H54 (cell line): ENCODE measurements around the gene PGM5.
"Not testable (repeated sequence)": the region's sequence is repeated elsewhere in the genome, so short reads cannot be mapped to it uniquely, and the experiment has no call there.

Experiments
- DNase-seq: peaks from one replicate; pipeline ENCODE4 v3.0.0; 2011; ENCODE audit warnings: low spot score, mixed read lengths; ENCODE audit not compliant: insufficient read length
- FAIRE-seq: peaks from 3 replicates; lab custom pipeline; 2011; peaks lifted over from hg19 to GRCh38; lab: Jason Lieb, UNC

PGM5 gene

DNA sequence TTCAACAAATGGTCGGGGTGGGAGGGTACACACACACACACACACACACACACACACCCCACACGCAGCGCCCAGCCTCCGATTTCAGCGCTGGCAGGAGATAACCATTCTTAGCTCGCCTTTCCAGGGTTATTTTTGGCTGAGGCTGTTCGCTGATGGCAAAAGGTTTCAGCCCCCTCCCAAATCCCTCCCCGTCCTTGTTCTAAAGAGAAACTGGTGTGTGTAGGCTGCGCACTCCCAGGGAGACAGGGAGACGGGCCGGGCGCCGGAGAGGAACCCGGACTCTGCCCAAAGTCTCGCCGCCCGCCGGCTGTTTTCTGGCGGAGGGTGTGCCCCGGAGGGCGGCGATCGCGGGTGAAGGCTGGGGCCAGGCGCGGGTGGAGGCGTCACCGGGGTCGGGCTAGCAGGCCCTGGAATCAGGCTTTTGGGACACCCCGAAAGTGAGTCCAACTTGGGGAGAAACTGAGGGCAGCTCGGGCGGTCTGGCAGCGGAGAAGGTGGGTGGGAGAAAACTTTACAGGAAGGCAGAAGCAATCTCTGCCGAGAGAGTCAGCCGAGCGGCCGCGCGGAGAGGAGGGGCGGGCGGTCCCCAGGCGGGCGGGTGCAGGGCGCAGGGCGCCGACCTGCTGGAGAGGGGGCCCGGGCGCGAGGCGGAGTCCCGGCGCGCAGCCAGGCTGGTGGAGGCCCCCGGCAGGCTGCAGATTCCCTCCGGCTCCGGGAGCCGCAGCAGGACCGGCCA, at the start of gene PGM5:
Gene PGM5, plus strand, starts transcription at position 232 of the 739 bp plus-strand sequence. CDS start 517 bp downstream, outside the sequence.
- FAIRE-seq, DNase-seq: not testable (repeated sequence)

DNA sequence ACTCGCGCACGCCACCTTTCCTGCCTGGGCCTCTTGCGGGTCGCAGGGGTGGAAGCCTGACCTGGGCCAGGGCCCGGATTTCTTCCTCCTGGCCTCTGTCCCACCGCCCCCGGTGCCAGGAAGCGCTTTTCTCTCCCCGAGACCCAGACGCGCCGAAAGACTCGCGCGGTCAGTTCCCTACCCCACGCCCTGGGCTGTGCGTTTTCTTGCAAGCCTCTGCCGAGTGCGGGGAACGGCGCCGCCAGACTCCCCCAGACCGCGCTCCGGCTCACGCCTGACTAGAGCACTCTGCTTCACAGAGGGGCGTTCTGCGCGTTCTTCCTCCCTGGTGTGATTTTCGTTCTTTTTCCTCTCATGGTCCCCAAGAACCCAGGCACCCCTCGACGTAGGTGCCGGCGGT, 49.3 kb upstream of the PGM5 start:
- not testable (repeated sequence) for DNase-seq, FAIRE-seq

DNA sequence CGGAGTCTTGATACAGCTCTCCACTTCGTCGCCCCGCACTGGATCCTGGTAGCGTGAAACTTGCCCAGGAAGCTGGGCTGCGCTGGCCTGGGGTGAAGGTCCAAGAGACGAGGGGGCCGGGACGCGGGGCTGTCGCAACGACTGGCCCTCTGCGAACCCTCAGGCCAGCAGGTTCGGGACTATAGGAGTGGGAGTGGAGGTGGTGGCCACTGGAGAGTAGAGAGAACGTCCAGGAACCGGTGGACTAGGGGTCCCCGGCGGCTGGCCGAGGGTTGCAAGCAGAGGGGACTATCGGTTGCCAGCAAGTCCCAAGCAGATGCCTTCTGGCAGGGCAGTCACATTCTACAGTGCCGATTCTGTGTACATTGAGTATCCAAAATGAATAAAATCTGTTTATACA, 48.8 kb upstream of the PGM5 start:
- not testable (repeated sequence) for FAIRE-seq, DNase-seq

DNA sequence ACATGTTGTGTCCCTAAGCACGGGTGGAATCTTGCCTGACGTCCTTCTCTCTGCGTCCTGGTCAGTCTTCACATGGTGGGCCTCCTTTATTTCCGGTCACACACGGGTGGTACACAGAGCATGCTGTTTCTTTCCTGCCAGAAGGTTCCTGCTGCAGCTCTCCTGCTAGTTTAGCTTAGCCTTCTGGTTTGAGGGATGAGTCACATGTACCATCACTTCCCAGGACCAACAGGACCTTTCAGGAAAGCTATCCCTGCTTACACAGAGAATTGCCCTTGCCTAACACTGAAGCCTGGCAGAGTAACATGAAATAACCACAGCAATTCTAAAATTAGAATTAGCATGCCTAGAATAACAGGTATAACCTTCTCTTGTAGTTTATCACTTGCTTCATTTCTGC, 45.2 kb upstream of the PGM5 start:
- FAIRE-seq, DNase-seq: not testable (repeated sequence)

DNA sequence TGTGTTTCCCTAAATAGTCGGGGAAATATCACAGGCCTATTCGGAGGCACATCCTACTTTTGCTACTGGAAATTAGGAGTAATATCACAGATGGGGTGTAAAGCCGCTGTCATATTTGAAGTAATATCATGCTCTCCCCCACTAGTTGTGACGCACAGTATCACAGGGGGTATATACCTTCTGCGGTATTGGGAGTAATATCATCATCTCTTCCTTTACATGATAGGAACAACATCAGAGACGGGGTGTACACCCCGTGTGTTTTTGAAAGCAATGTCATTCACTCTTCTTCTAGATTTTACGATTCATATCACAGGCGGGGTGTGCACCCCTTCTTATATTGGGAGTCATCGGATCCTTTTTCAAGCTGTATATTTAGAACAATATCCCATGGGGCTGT, 38.2 kb upstream of the PGM5 start:
- not testable (repeated sequence) for DNase-seq, FAIRE-seq

DNA sequence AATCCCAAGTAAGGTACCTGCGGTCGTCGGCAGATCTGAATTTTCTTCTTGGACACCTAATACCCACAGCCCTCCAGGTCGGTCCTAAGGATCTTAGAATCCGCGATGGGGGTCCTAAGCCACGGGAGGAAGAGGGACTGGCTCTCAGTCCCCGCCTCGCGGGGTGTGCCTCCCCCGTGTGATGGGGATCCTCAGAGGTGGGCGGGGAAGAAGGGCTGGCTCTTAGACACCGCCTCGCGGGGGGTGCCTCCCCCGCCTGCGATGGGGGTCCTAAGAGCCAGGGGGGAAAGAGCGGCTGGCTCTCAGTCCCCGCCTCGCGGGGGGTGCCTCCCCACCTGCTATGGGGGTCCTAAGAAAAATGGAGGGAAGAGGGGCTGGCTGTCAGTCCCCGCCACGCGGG, 32.7 kb upstream of the PGM5 start:
- FAIRE-seq, DNase-seq: not testable (repeated sequence)

DNA sequence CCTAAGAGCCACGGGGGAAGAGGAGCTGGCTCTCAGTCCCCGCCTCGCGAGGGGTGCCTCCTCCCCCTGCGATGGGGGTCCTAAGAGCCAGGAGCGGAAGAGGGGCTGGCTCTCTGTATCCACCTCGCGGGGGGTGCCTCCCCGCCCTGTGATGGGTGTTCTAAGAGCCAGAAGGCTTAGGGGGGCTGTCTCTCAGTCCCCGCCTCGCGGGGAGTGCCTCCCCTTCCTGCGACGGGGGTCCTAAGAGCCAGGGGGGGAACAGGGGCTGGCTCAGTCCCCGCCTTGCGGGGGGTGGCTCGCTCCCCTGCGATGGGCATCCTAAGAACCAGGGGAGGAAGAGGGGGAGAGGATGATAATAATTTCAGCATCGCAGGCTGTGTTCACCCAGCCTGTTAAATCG, 31.9 kb upstream of the PGM5 start:
- not testable (repeated sequence) for FAIRE-seq, DNase-seq

DNA sequence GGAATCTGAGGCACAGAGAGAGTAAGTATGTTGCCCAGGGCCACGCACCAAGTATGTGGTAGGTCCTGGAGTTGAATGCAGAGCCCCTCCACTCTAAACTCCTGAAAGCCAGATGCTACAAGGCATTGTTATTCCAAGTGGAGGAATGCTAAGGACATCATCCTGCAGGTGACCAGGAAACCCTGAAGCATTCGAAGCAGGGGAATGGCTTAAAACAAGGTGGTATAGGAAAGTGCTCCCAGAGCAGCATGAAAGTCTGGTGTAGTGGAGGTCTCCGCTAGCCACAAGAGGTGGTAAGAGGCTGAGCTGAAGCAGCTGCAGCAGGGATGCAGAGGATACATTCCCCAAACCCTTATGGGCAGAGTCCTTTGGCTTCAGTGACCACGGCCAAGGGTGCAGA, 27.3 kb upstream of the PGM5 start:
- not testable (repeated sequence) for FAIRE-seq, DNase-seq

DNA sequence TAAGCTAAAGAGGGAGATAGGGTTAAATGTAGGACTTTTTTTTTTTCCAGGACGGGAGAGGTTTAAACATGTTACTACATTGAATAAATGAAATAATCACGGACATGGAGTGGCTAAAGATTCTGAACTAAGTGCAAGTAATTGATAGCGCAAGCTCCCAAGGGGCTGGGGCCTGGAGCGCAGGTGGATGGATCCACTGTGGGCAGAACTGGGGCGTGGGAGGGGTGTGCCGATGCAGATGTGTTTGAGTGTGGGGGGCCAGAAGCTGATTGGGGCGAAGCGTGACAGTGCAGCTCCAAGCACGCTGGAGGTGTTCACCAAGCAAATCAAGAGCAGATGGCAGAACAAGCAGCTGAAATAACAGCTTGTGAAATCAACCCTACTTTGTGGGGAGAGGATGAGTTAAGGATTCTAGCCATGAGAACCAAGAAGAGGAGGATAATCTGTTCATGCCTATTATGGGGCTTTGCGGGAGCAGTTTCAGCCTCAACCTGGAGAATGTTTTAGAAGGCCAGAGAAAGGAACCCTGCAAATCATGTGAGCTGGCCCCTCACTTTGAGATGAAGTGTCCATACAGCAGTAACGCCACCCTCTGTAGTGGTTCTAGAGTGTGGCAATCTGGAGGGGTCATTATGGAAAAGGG, 25.8 kb upstream of the PGM5 start:
- not testable (repeated sequence) for DNase-seq, FAIRE-seq

DNA sequence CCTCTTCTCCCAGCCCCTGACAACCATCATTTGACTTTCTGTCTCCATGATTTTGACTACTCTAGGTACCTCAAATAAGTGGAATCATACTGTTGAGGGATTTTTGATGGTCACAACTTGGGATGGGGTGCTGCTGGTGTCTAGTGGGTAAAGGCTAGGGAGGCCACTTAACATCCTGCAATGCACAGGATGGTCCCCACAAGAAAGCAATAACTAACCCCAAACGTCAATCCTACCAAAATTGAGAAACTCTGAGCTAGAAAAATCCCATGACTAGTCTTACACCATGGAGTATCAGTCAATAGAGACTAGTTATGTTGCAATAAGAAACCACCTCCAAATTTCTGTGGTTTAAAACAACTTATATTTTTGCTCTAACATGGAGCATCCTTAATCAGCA, 24.3 kb upstream of the PGM5 start:
- FAIRE-seq, DNase-seq: not testable (repeated sequence)

DNA sequence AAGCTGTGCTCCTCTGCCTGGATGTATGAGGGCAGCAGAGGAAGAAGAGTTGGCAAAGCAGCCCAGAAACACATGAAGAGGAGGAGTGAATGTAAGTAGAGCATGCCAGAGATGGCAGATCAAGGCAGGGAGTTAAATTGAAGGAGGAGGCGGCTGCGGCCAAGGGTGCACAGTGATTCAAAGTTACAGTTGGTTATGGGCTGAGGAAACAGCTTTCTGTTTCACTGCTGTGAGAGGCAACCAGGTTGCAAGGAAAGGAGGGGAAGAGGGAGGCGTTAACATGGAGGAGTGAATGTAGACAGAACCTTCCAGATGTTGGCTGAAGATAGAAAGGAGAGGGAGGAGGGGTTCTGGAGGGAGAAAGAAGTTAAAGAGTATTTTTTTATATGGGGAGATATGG, 20.5 kb upstream of the PGM5 start:
- FAIRE-seq, DNase-seq: not testable (repeated sequence)

DNA sequence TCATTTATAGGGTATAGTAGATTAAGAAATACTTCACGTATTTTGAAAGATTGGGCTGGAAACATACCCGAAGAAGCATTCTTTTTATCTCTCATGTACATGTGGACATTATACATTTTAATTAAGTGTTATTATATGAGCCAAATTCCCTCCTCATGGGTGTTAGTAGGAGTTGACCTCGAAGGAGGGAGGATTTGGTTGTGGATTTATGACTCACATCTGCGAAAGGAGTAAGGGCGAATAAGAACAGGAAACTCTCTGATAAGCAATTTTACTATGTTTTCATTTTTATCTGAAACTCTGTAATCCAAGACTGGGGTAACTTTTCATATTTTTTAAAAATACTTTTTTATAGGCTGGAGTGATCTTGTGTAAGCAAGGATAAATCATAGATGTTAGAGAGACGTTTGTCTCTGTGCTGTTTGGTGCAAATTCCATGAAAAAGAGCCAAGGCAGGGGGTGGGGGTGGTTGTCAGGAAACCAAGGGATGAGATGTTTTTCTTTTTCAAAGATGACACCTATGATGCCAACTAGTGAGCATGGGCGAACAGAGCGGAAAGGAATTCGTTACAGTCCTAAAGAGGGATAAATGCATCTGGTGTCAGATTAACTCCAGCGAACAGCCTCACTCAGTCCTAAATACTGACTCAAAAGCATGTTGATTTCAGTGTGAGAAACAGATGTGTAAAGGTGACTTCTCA, 19.6 kb upstream of the PGM5 start:
- not testable (repeated sequence) for FAIRE-seq, DNase-seq

DNA sequence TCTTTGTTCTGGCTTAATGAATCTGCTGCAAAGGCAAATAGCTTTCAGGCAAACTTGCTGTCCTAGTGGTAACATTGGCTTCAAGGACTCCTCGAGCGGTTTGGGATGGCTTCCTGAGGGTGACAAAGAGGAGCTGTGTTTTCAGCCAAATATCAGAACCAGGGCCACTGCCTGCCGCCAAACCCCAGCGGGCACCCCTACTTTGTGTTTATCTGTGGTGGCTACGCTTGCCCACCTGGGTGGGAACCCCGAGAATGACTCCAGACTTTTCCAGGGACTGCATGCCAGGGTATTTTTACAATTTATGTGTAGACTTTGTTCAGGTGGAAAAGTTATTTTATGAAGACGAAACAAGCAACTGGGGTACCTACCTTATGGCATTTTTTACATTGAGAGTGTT, 18.4 kb upstream of the PGM5 start:
- not testable (repeated sequence) for DNase-seq, FAIRE-seq

DNA sequence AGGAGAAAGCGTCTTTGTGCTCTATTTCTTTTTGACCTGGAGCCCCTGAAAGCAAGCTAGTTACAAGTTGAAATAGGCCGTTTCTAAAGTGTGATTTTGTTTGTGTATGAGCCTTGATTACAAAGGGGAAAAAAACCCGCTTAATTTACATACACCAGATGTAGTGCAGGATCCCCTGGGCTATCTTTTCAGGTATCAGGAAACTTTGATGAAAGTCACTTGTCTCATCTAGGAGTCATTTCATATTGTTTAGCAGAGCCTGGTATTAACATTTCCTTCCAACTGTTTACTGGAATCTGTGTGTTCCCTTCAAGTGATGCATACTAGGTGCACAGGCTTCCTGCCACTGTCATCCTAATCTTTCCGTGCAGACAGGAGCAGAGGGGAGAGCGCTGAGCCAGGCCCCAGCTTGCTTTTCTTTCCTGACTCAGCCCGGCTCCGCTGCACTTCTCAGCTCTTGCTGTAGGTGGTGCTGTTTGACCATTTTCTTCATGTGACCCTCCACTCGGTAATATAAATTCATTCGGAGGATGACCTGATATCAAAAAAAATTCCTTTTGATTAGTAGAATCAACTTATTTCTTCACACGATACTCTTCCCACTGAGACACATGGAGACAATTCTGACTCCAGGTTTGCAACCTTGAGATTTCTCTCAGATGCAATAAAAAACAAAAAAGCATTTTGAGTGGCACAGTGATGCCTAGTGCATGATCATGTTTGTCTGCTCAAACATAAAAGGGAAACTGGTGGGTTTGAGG, 14.0 kb upstream of the PGM5 start:
- FAIRE-seq, DNase-seq: not testable (repeated sequence)

DNA sequence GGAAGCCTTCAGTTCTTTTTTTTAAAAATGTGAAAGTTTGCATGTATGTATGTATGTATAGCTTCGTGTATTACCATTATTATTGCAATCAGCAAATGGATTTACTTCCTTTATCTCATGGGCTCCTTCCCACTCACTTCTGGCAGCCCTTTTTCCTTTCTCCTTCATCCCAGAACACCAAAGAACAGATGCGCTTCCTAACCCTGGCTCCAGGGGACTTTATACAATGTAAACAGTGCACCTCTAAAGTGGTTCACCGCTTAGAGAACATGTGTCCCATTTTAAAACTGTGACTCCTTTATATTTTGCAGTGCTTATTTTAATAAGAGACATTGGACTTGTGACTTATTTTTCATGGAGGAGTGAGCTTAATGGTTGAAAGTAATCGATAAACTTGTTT, 13.2 kb upstream of the PGM5 start:
- DNase-seq, FAIRE-seq: not testable (repeated sequence)

DNA sequence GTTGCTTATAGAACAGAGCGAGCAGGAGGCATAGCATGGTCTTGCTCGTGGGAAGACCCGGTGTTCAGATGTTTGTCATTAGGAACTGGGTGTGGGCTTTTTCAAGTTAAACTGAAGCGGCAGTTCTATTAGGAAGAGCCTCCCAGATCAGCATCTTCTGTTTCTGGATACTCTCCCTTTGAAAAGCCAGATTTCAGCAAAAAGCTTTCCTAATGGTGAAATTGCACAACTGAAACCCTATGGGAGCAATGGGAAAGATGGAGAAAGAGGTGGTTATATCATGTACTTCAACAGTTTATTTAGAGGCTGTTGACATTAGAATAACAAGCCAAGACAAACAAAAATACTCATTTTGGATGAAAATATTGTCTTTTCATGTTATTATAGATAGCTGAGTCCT, 12.4 kb upstream of the PGM5 start:
- FAIRE-seq, DNase-seq: not testable (repeated sequence)

DNA sequence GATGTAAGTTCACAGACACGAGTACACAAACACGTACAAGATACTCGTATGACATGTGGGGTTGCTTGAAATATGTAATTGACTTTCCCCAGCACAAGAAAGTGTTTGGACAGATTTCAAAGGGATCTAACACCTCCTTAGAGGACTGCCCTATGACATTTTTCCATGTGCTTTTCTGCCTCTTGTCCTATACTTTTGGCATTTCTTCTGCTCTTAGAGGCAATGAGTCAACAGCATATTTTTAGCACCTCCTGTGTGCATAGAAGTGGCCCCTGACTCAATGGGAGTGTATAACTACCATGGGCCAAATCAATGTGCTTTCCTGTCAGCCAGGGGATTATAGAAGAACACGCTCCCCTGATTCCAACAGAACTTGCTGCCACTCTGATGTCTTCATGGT, 4.7 kb upstream of the PGM5 start:
- FAIRE-seq, DNase-seq: not testable (repeated sequence)

DNA sequence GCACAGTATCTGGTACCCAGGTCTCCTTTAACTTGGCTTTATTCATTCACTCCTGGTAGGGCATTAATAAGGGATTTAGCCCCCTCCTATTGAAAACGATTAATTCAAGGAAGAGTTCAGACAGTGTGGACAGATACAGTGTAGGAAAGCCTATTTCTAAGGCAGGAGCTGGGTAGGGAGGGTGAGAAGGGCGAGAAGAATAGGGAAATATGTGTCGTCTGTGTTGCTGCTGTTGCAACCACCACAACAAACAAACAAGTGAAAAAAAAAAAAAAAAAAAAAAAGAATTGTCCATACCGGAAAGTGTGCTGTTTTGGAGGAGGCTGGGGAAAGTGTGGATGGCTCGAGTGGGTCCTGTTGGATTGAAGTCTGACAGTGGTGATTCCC, 425 bp upstream of the PGM5 start:
- not testable (repeated sequence) for FAIRE-seq, DNase-seq

DNA sequence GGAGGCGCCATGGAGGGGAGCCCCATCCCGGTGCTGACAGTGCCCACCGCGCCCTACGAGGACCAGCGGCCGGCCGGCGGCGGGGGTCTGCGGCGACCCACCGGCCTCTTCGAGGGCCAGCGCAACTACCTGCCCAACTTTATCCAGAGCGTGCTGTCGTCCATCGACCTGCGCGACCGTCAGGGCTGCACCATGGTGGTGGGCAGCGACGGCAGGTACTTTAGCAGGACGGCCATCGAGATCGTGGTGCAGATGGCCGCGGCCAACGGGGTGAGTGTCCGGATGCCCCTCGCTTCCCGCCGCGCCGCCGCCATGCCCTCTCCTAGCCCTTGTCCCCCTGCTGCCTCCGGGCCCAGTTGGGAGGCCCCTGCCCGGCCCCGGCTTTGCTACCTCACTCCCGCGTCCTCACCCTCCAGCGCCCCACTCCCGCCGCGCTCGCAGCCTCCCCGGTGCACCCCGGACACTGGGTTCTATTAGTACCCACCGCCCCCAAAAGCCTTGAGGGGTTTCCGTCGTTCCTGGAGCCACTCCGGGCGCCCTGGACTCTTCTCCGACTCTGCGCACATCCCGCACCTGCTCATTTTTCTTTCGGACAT, 806 bp downstream of the PGM5 start:
- DNase-seq, FAIRE-seq: not testable (repeated sequence)
